Stimulated activated CD4-positive, alpha-beta T cell treated with anti-CD3 and anti-CD28 coated beads, Interleukin-4, amount 100 ng/mL, for 1 hour (primary cell): ENCODE results near the gene HPS5.
"Not testable (repeated sequence)": the region's sequence is repeated elsewhere in the genome, so short reads cannot be mapped to it uniquely, and the experiment has no call there.

Experiments used
- DNase-seq: peaks from one replicate; pipeline ENCODE4 v3.0.0-alpha.2; 2020

Gene HPS5

DNA sequence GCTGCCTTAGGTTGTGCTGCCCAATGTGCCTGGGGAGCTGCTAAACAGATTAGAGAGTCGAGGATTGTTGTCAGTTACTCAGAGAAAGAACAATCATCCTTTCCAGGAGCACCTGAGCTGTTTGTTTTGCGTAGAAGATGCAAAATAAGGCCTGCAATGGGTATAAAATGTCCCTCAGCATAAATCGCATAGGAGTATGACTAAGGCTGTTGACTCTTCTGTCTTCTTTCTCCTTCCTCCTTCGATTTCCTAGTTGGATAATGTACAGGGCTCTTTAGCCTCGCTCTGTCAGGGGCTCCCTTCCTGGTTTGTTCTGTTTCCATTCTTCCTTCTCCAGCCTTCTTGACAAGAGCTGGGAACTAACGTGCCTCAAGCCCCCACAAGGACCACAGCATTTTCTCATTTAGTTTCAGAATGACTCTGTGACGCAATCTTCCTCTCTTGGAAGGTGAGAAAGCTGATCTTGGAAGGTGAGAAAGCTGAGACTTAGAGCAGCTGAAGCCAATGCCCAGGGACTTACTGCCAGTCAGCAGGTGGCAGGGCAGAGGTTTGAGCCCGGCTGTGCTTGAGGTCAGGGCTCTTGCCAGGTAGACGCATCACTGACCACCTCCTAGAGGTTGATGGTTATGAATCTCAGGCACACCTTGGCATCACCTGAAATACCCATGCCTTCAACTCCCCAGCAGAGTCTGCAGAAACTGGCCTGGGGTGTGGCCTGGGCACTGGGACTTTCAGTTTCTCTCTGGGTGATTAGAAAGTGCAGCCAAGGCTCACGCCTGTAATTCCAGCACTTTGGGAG is 54.4 kb downstream of the HPS5 start:
- not testable (repeated sequence) for DNase-seq

DNA sequence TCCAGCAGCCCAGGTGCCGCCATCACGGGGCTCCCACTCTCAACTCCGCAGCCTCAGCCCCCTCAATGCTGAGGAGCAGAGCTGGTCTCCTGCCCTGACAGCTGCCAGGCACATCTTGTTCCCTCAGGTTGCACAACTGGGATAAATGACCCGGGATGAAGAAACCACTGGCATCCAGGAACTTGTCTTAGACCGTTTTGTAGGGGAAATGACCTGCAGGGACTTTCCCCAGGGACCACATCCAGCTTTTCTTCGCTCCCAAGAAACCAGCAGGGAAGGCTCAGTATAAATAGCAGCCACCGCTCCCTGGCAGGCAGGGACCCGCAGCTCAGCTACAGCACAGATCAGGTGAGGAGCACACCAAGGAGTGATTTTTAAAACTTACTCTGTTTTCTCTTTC is 56.0 kb downstream of the HPS5 start, which contains the start of gene SAA1:
SAA1 (plus strand) TSS at position 316 of the 400 bp plus-strand sequence. CDS start 624 bp downstream, outside the sequence.
- no peak for DNase-seq

DNA sequence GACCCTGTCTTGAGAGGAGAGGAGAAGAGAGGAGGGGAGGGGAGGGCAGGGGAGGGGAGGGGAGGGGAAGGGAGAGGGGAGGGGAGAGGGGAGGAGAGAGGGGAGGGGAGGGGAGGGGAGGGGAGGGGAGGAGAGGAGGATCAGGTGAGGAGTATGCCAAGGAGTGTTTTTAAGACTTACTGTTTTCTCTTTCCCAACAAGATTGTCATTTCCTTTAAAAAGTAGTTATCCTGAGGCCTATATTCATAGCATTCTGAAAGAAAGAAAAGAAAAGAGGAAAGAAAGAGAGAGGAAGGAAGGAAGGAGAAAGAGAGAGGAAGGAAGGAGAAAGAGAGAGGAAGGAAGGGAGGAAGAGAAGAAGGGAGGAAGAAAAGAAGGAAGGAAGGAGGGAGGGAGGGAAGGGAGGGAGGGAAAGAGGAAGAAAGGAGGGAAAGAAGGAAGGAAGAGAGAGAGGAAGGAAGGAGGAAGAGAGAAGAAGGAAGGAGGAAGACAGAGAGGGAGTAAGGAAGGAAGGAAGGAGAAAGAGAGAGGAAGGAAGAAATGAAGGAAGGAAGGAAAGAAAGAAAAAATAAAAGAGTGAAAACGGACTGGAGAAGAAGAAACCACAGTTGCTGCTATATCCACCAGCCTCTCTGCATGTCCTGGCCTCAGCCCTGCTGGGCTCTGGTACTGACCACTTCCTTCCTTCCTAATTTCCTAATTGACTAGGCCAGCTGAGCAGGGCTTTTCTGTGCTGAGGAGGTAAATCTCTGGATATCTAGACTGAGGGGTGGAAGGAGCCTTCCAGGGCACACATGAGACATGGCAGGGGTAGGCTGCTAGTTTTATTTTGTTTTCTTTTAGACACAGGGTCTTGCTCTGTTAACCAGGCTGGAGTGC is 57.0 kb downstream of the HPS5 start:
- no peak for DNase-seq

DNA sequence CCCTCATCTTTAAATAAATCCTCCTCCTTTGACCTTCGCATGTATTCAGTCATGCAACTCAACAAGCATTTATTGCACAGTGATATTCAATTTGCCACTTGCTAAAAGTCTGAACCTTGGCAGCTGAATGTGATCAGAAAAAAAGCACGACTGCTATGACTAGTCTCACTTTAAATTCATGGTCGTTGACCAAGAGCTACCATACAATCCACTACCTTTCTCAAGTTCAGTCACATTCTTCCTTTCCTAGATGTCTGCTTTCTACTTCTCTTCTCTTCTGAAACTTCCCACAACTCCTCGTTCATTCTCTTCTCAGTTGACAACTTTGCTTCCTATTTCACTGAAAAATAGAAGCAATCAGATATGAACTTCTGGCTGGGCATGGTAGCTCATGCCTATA is 57.9 kb downstream of the HPS5 start:
- no peak for DNase-seq

DNA sequence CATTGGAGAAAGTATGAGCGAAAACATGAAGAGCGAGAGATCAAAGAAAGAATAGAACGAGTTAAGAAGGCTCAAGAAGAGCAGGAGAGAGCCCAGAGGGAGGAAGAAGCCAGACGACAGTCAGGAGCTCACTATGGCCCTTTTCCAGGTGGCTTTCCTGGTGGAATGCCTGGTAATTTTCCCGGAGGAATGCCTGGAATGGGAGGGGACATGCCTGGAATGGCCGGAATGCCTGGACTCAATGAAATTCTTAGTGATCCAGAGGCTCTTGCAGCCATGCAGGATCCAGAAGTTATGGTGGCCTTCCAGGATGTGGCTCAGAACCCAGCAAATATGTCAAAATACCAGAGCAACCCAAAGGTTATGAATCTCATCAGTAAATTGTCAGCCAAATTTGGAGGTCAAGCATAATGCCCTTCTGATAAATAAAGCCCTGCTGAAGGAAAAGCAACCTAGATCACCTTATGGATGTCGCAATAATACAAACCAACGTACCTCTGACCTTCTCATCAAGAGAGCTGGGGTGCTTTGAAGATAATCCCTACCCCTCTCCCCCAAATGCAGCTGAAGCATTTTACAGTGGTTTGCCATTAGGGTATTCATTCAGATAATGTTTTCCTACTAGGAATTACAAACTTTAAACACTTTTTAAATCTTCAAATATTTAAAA is 59.1 kb downstream of the HPS5 start:
- DNase-seq = not testable (repeated sequence)

DNA sequence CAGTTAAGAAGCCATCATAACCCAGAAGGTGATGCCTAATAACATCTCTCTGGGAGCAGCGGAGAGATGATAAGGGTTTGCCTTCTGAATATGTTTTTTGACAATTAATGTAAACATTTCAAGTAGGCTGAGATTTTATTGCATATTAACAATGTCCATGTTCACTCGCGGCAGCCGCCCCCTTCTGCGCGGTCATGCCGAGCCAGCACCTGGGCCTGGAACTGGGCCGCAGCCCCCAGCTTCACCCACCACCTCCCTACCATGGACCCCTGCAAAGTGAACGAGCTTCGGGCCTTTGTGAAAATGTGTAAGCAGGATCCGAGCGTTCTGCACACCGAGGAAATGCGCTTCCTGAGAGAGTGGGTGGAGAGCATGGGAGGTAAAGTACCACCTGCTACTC is 60.2 kb downstream of the HPS5 start:
- DNase-seq = no peak

DNA sequence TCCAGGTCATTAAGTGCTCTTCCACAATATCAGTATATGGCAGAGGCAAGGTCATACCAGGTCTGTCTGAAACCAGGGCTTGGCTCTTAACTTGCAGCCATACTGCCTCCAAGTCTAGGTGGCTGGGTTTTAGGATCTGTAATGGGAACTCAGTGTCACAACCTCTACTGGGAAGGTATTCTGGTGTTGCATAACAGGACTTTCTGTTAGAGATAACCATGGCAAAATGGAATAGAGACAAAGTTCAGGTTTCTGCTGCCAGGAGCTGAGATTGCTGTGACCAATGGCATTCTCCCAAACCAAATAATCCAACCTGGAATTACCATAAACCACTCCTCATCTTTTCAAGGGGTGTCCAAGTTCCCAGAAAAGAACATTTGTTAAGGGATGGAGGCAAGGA is 62.7 kb downstream of the HPS5 start:
- DNase-seq = no peak

DNA sequence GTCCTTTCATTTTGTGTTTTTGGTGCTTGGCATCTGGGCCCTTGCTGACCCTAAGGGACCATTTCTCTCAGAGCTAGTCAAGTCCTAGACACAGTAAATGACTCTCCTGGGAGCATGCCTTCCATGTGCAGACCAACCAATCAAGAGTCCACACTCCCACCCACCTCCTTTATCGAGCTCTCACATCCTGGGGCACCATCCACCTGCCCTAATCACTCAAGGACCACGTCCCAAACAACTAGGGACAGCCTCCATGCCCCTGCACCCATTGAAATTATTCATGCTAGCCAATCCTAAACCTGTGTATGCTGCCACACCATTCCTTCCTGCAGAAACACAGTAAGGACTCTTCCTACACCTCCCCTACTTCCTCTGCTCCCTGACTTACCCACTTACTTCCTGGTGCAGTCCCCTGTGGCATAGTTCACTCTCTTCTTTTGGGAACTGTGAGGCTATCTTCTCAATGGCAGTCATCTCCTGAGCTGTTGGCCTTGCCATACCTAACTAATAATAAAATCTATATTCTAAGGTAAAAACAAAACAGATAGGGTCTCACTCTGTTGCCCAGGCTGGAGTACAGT is 67.1 kb downstream of the HPS5 start:
- DNase-seq = no peak

DNA sequence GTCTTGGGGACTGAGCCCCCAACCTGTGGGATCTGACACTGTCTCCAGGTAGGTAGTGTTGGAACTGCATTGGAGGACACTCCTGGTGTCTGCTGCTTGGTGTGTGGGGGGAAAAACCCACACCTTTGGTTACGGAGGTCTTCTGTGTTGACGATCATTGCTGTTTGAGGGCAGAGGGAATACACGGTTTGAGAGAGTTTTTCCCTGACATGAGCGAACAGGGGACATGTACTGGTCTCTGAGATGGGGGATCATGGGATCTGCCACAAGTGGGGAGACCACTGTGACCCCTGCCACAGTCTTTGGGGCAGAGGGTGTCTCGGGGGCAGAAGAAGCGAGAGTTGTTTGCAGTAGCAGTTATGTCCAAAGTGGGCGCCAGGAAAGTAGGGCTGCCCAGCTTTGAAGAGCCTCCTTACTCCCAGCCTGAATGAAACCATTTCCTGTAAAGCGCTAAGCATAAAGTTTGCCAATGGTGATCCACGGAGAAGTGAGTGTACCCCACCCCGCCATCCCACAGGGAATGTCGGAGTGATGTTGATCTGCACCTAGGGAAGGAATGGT is 68.1 kb downstream of the HPS5 start:
- no peak for DNase-seq

DNA sequence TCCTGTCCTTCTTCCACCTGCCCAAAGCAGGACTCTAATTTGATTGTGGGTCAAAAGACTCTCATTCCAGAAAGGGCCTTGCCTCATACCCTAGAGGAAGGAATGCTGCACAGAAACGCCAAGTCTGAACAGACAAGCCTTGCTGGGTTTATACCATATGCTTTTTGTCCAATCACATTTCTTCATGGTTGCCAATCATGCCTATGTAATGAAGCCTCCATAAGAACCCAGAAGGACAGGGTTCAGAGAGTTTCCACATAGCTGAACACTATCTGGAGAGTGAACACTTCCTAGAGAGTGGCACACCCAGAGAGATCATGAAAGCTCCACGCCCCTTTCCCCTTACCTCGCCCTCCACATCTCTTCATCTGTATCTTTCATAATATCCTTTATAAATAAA is 68.7 kb downstream of the HPS5 start:
- no peak for DNase-seq

DNA sequence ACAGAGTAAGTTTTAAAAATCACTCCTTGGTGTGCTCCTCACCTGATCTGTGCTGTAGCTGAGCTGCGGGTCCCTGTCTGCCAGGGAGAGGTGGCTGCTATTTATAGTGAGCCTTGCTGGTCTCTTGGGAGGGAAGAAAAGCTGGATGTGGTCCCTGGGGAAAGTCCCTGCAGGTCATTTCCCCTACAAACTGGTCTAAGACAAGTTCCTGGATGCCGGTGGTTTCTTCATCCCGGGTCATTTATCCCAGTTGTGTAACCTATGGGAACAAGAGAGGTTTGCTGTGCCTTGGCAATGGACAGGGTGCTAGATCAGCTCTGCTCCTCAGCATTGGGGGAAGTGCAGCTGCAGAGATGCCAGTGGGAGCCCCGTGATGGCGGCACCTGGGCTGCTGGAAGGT is 73.4 kb downstream of the HPS5 start, which contains the start of gene SAA2:
SAA2 (minus strand) TSS at position 108 of the 400 bp plus-strand sequence. CDS start 657 bp downstream, outside the sequence.
- no peak for DNase-seq

DNA sequence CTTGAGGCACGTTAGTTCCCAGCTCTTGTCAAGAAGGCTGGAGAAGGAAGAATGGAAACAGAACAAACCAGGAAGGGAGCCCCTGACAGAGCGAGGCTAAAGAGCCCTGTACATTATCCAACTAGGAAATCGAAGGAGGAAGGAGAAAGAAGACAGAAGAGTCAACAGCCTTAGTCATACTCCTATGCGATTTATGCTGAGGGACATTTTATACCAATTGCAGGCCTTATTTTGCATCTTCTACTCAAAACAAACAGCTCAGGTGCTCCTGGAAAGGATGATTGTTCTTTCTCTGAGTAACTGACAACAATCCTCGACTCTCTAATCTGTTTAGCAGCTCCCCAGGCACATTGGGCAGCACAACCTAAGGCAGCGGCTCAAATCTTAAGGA is 74.8 kb downstream of the HPS5 start:
- DNase-seq = not testable (repeated sequence)

DNA sequence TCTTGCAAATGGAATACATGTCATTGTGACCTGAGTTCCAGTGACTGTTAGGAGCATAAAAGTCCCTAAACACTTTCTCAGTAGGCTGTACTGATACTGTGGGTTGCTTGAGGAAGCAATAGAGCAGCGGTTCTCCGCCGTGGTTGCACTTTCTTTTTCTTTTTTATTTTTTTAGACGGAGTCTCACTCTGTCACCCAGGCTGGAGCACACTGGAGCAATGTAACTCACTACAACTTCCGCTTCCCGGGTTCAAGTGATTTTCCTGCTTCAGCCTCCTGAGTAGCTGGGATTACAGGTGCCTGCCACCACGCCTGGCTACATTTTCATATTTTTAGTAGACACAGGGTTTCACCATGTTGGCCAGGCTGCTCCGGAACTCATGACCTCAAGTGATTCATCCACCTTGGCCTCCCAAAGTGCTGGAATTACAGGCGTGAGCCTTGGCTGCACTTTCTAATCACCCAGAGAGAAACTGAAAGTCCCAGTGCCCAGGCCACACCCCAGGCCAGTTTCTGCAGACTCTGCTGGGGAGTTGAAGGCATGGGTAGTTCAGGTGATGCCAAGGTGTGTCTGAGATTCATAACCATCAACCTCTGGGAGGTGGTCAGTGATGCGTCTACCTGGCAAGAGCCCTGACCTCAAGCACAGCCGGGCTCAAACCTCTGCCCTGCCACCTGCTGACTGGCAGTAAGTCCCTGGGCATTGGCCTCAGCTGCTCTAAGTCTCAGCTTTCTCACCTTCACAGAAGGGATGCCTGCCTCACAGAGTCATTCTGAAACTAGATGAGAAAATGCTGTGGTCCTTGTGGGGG is 75.4 kb downstream of the HPS5 start:
- DNase-seq = not testable (repeated sequence)

DNA sequence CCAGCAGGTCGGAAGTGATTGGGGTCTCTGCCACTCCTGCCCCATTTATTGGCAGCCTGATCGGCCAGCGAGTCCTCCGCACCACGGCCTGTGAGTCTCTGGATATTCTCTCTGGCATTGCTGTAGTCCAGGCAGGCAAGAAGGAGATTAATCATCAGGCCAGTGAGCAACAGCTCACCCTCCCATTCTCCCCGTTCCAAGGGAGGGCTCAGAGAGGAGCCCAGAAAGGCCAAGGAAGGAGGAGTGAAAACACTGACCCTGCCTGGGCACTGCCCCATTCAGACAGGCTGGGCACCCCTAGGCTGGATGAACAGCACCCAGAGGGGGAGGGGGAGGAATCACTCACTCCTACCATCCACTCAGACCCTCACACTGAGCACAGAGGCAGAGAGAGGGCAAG is 76.5 kb downstream of the HPS5 start:
- no peak for DNase-seq

DNA sequence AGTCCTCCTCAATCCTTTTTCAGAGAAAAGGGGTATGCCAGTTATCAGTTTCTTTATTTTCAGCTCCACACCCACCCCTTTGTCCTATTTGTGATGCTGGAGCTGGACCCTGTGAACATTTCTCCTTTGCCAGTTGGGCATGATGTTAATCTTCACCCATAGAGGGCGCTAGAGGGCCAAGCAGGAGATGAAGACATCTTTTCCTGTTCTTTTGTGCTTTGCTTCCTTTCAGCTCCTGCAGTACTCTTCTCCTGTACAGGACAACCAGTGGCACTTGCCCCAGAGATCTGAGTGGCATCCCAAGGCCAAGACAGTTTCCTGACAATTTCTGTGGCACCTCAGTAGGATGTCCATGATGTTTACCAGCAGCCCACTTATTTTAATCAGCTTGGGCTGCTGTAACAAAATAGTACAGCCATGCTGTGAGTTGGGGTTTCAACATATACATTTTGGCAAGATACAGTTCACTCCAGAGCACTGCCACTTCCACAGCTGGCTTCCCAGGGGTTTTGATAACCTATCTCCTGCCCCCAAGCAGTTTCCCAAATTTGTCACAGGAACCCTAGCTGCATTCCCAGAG is 78.1 kb downstream of the HPS5 start:
- DNase-seq = peak; percentile 17

DNA sequence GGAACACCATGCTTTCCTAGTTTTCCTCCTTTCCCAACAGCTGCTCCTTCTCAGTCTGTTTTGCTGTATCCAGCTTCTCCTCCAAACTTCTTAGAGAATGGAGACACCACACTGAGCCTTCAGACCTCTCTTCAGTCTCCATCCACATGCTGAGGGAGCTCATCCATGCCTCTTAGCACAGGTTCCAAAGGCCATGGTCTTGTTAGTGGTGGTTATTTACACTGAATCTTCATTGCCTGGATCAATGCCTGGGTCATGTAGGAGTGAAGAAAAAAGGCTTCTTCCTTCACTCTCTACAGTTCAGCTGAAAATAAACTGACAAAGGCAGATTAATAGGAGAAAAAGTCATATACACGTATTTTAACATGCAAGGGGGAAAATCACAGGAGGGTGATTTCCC is 82.3 kb downstream of the HPS5 start:
- DNase-seq = no peak

DNA sequence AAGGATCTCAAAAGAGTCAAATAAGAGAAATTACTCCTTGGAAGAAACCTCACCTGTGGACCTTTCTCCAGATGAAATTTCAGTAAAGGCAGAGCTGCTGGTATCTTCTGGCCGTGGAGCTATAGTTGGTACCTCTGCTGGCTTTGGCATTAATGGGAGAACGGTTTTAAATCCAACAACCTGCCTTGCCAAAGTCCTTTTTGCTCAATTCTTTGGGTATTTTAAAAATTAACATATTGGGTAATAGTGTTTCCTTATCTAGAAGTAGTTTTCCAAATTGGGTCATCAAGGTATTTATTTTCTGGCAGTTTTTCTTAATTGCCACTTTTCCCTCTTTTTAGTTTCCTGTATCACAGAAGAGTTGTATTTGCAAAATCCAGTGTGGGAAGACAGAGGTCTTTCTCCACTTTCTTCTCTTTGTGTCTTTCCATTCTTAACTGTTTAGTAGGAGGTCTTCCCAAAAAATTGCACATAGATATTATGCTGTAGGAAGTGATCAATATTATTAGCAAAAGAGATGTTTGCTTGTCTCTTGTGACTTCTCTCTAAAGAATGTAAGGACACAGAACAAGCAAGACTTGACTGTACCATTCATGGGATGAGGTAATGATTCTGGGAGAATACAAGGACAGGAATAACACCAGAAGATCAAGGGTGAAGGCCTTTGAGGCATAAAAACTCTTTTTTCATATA is 85.1 kb downstream of the HPS5 start, which contains the start of gene SAA4:
SAA4 (minus strand) TSS at position 139 of the 693 bp plus-strand sequence. CDS start 876 bp downstream, outside the sequence.
- DNase-seq = no peak

DNA sequence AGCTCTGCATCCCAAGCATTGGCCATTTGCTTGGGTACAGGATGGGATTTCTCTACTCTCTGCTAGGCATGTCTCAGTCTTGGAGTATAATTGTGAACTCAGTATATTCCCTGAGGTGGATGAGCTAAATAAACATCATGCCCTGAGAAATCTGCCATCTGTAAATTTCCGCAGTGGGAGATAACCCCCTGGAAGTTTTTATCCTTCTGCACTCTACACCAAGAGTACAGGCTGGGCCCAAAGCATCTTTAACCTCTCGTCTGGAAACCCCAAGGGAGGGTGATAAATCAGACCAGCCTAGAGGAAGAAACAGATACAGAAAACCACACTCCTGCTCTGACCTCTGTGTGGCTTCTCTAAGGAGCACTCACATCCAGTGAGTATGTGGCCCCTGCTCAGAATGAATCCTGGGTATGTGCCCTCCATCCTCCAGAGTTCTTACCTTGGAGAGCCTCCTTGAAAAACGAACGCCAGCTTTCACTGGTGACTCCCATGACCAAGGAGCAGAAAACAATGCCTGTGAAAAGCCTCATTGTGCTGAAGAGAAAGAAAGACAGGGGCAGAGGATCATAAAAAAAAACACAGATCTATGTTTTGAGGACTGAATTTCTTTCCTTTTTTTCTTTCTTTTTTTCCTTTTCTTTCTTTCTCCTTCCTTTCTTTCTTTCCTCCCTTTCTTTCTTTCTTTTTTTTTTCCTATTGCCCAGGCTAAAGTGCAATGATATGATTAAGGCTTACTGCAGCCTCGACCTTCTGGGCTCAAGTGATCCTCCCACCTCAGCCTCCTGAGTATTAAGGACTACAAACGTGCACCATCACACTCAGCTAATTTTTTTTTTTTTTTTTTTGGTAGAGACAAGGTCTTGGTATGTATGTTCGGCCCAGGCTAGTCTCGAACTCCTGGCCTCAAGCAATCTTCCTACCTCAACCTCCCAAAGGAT is 86.3 kb downstream of the HPS5 start:
- DNase-seq = no peak

DNA sequence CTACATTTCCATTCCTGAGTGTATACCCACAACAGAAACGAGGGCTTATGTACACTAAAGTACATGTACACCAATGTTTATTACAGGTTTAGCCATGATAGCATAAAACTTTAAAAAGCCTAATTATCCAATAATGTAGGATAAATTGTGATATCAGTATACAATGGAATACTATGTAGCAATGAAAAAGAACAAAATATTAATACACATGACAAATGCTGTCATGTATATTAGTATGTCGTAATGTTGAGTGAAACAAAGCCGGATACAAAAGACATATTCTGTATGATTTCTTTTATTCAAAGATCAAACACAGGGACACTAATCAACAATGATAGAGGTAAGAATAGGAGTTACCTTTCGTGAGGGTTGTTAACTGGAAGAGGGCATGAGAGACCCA is 88.0 kb downstream of the HPS5 start:
- DNase-seq = no peak
